H1 (cell line): ENCODE measurements around the gene CTSL.

Experiments
- BACH1 ChIP-seq: IDR thresholded peaks from 2 replicates; pipeline ENCODE4 v1.6.1; 2012; ENCODE audit warnings: low read length, improper control_type of control experiment
- CBX8 ChIP-seq: fragments of 300-800, 300-1000 bp; sonication (generic); IDR thresholded peaks from 2 replicates; pipeline ENCODE4 v1.7.1; 2016; ENCODE audit warnings: low read depth, low read length, borderline replicate concordance
- EP300 ChIP-seq, 2 experiments: IDR thresholded peaks; 1 replicate in 1 of 2; 2 replicates in 1 of 2; pipeline ENCODE4 v1.6.1; 2011 to 2012; ENCODE audit warnings: low read depth in 2 of 2, low read length in 2 of 2, mild to moderate bottlenecking in 2 of 2, borderline replicate concordance in 1 of 2, inconsistent platforms in 1 of 2, moderate library complexity in 1 of 2
- EZH2 ChIP-seq: fragments of 200-600 bp; sonication (generic); IDR thresholded peaks from 2 replicates; pipeline ENCODE4 v1.7.1; 2012; ENCODE audit warnings: low read depth, mild to moderate bottlenecking, moderate library complexity, low read length, inconsistent platforms; ENCODE audit not compliant: severe bottlenecking
- POLR2A ChIP-seq, 2 experiments: IDR thresholded peaks; 1 replicate in 1 of 2; 2 replicates in 1 of 2; pipeline ENCODE4 v1.6.1; 2011; ENCODE audit warnings: low read depth in 2 of 2, low read length in 2 of 2, mild to moderate bottlenecking in 2 of 2; ENCODE audit errors: control extremely low read depth in 1 of 2
- POLR2AphosphoS5 ChIP-seq: IDR thresholded peaks from 2 replicates; pipeline ENCODE4 v1.6.1; 2011; ENCODE audit warnings: low read depth, low read length
- SP2 ChIP-seq: IDR thresholded peaks from 2 replicates; pipeline ENCODE4 v1.6.1; 2012; ENCODE audit warnings: mild to moderate bottlenecking, low read length, inconsistent platforms
- TAF1 ChIP-seq: IDR thresholded peaks from 2 replicates; pipeline ENCODE4 v1.6.1; 2011; ENCODE audit warnings: mild to moderate bottlenecking, low read depth, low read length
- TEAD4 ChIP-seq: IDR thresholded peaks from 2 replicates; pipeline ENCODE4 v1.6.1; 2012; ENCODE audit warnings: low read depth, low read length, inconsistent platforms, mixed read lengths
- YY1 ChIP-seq: IDR thresholded peaks from 2 replicates; pipeline ENCODE4 v1.6.1; 2011; ENCODE audit warnings: low read depth, mild to moderate bottlenecking, low read length
- TF ChIP-seq, protein P1 (sequence below), 3 experiments: IDR thresholded peaks; 1 replicate in 2 of 3; 2 replicates in 1 of 3; pipeline versions ENCODE4 v1.5.1 to v1.6.1; 2011; ENCODE audit warnings: low read length in 3 of 3, mild to moderate bottlenecking in 3 of 3, inconsistent platforms in 2 of 3, low read depth in 1 of 3, moderate library complexity in 1 of 3; ENCODE audit not compliant: insufficient read depth in 1 of 3; ENCODE audit errors: control extremely low read depth in 1 of 3

DNA sequence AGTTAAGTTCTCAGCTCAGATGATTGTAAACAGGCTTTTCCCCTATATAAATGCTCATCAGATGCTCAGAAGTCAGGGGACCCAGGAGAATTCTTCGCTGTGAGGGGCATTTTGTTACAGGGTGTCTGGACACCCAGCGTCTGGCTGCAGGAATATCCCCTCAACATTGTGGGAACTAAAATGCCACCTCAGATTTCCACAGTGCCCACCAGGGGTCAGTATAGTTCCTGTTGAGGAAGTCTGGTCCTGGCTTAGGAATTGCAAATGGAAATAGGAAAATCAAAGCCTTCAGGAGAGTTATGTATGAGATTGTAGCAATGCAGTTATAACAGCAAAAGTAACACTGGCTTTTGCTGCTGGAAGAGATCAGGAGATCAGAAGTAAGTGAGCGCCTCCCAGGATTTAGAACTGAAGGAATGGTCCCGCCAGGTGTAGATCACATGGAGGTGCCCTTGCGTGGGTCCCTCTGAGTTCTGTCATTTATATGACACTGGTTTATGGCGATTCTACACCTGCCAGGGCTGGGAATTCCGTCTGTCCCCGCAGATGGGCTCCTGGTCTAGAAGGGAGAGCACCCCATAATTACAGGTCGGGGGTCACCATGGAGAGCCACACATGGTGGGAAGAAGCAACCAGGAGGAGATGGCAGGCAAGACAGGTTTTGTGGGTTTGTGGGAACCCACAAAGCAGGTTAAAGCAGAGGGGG, 47.1 kb upstream of the CTSL start:
- TF ChIP-seq TEAD4 = no peak
- no peak for TF ChIP-seq EZH2
- no peak for TF ChIP-seq POLR2A (IDR thresholded peaks at IDR 0.05; ENCODE audit: control extremely low read depth in 1 of 2, low read depth in 2 of 2, low read length in 2 of 2)
- no peak for TF ChIP-seq YY1
- TF ChIP-seq, protein P1, sequence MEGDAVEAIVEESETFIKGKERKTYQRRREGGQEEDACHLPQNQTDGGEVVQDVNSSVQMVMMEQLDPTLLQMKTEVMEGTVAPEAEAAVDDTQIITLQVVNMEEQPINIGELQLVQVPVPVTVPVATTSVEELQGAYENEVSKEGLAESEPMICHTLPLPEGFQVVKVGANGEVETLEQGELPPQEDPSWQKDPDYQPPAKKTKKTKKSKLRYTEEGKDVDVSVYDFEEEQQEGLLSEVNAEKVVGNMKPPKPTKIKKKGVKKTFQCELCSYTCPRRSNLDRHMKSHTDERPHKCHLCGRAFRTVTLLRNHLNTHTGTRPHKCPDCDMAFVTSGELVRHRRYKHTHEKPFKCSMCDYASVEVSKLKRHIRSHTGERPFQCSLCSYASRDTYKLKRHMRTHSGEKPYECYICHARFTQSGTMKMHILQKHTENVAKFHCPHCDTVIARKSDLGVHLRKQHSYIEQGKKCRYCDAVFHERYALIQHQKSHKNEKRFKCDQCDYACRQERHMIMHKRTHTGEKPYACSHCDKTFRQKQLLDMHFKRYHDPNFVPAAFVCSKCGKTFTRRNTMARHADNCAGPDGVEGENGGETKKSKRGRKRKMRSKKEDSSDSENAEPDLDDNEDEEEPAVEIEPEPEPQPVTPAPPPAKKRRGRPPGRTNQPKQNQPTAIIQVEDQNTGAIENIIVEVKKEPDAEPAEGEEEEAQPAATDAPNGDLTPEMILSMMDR (IDR thresholded peaks at IDR 0.05; ENCODE audit: control extremely low read depth in 1 of 3, insufficient read depth in 1 of 3, low read depth in 1 of 3, low read length in 3 of 3) = peak; percentile 24 to 84 (median 77)
- TF ChIP-seq BACH1 = no peak
- TF ChIP-seq POLR2AphosphoS5 = no peak
- no peak for TF ChIP-seq CBX8
- TF ChIP-seq EP300 (IDR thresholded peaks at IDR 0.05; ENCODE audit: borderline replicate concordance in 1 of 2, low read depth in 2 of 2, low read length in 2 of 2) = no peak
- TF ChIP-seq TAF1 = no peak
- no peak for TF ChIP-seq SP2
